Measurements from ENCODE around the gene FTO.

FTO gene

DNA sequence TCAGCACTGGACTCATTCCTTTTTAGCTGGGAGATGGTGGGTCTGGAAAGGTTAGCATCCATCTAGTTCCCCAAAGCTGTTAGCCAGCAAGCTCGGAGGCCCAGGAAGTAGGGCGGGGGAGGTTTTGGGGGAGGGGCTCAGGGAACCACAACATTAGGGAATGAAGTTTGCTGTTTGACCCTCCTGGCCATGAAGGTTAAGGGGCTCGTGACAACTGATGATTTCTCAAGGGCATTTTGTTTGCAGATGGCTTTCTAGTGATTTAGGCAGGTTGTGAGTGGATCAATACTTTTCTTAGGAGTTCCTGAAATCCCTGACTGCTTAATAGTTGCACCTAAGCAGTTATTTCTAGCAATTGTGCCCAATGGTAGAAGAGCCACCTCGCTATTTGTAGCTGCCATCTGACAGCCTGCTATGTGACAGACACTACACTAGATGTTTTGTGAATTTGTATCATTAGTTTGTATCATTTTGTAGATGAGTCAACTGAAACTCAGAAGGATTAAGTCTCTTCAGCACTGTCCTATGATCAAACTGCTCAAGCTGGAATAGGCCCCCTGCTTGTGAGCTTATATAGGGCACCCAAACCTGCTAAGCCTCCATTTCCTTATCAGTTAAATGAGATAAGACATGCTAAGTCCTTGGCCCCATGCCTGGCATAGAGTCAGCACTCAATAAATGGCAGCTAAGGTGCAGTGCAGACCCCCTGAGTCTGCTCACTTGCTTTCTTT lies 436.3 kb downstream of the FTO start:
- DNase-seq: no peak

DNA sequence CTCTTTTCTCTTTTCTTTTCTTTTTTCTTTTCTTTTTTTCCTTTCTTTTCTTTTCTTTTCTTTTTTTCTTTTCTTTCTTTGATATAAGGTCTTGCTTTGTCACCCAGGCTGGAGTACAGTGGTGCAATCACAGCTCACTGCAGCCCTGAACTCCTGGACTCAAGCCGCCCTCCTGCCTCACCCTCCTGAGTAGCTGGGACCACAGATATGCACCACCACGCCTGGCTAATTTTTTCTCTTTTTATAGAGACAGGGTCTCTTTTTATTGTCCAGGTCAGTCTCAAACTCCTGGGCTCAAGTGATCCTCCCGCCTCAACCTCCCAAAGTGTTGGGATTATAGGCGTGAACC lies 436.8 kb downstream of the FTO start:
- DNase-seq: no peak

DNA sequence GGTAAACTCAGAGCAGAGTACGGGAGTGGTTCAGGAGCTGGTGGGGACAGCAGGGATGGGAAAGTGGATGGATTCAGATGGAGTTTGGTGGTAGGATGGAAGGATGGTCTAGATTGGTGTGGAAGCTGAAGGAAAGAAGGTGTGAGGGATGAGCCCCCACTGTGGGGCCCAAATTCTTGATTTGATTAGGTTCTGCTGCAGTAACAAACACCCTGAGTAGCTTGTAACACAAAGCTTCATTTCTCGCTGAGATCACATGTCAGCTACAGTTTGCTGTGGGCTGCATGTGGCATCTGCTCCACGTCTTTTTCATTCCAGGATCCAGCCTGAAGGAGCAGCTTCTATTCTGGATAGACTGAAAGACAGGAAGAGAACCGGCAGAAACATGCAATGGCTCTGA lies 438.8 kb downstream of the FTO start:
- no peak for DNase-seq

DNA sequence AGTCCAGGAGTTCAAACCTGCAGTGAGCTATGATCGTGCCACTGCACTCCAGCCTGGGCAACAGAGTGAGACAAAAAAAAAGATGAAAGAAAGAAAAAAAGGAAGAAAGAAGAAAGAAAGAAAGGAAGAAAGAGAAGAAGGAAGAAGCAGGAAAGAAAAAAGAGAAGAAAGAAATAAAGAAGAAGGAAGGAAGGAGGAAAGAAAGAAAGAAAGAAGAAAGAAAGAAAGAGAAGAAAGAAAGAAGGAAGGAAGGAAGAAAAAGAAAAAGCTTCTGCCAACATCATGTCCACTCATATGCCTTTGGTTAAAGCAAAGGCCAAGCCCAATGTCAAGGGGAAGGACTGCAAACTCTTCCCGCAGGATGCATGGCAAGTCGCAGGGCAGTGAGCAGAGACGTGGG lies 439.5 kb downstream of the FTO start:
- DNase-seq: no peak

DNA sequence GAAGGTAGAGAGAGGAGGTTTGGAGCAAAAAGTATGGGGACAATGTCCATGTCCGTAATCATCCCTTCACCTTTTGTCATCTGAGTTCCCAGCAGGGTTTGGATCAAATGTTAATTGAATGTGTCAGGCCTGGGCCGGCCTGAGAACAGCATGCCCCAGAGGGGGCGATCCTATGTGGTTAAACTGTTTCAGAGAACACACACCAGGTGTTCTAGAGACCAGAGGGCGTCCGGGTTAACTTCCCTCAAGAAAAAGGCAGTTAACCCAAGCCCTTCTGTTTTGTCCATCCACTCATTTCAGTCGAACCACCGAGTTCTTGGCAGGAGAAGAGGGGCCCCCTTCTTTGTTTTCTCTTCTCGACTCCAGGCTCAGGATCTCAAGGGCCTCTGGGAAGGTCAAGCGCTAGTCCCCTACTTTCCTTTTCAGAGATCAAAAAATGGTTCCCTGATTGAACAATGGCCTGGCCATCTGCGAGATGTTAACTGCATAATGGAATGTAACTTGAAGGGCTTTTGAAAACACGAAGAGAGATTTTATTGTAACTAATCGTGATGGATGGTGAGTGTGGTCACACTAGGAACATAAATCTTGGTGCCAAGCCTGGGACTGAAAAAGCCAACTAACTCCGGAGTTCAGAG lies 440.1 kb downstream of the FTO start:
- DNase-seq: no peak

DNA sequence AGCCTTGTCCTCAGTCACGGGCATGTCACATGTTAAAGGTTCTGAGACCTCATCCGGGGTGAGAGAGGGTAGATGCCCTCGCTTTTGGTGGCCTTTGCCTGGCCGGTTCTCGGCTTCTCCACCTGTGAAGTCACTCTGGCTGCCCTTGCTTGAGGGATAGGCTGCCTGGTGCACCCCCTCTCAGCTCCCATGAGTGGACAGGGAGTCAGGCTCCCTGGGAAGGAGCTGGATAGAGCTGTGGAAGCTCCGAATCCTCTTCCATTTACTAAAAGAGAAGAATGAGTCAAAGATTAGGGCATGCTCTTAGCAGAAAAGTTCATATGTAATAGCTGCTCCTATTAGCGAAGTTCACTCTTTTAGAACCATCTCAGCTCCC lies 440.6 kb downstream of the FTO start:
- no peak for DNase-seq

DNA sequence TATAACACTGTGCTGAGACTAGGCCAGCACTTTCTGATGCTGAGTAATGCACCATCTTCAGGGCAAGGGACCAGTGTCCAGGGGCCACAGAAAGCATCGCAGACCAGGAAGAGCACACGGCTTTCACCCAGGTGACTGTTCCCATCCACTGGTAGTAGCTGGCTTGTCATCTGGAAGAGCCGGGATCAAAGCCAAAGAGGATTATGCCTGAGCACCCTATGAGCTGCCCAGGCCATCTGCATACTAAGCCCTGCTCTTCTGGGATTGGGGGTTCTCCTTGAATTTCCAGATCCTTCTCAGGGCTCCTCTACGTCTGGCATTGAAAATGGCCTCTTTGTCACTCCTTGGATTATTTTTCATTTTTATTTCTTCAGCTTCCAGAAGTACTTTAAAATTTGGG lies 441.9 kb downstream of the FTO start:
- no peak for DNase-seq

DNA sequence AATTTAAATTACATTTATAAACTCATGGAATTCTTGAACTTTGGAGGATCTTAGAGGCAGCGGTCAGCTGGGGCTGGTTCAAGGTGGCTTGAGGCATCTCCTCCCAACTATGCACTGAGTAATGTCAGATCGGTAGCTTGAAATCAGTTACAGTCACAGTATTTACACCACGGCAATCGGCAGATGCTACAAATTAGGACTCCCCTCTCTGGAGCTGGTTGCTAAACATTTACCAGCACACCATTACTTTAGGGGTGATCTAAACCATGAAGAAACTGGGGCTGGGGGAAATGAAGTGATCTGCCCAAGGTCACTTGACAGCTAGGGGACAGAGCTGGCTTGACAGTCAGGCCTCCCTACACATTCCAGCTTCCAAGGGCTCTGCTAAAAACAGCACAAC lies 445.0 kb downstream of the FTO start:
- no peak for DNase-seq

DNA sequence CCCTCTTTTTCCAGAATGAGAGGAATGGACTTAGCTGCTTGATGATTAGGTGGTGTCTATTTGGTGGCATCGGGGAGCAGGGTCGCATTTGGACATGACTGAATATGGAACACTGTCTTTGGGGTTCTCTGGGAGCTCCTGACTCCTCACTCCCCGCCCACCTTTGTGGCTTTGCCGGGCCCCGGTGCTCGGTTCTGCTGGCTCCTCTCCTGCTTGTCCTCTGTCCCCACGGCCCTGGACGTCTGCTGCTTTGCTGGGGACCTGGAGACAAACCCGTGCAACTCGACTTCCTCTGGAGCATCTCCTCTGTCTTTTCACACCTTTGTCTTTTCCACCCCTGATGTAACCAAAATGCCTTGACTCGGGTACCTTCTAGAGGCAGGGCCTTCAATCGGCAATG lies 446.9 kb downstream of the FTO start:
- DNase-seq: no peak

DNA sequence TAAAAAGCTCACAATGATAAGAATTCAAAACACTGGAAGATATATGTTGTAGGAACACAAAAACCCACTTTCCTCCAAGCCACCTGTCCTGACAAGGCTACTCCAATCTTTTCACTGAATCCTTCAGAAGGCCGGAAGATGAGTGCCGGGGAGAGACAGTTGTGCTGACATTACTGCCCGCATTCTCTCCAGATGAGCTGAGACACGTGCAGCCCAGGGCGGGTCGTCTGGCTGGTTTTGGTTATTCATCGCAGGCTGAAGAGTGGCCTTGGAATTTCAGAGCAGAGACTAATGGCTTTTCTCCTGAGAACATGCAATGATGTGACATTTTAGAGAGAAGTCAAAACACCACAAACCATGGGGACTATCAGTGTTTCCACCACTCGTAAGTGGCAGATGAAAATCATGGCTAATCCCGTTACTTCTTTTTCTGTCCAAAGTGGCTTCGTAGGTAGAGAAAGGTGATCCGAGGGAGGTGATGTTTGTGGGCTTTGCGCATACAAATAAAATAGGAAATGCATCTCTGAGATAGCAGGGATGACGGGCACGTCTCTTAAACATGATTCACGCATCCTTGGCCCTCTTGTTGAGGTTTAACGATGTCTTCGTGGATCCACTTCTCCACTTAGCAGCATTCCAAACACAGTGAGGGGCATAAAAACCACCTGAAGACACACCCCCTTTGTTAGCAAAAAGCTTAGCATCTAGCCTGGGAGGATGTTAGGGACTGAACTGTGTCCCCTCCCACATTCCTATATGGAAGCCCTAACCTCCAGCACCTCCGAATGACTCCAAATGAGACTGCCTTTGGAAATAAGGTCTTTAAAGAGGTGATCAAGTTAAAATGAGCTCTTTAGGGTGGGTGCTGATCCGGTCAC lies 448.6 kb downstream of the FTO start:
- DNase-seq: no peak

DNA sequence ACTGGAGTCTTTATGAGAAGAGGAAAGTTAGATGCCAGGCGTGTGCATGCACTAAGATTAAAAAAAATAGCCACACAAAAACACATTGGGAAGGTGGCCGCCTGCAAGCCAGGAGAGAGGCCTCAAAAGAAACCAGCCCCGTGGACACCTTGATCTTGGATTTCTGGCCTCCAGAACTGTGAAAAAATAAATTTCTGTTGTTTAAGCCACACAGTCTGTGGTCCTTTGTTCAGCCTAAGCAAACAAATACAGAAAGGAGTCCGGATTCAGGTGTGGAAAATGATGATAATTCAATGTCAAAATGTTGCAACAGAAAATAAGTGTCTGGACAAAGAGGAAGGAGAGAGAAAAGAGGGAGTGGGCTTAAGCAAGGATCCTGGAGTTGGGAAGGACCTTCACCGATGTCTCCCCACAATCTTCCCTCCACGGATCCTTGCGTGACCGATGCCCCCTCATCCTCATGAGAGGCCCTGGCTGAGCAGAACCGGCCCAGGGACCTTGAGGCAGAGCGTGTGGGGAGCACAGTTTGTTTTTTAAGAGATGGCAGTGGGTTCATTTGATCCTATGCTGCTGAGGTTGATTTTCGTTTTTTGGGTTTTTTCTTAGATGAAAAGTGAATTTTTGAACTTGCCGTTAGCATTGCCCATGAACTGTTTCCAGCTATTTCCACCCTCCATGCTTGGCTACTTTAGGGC lies 449.4 kb downstream of the FTO start:
- no peak for DNase-seq

DNA sequence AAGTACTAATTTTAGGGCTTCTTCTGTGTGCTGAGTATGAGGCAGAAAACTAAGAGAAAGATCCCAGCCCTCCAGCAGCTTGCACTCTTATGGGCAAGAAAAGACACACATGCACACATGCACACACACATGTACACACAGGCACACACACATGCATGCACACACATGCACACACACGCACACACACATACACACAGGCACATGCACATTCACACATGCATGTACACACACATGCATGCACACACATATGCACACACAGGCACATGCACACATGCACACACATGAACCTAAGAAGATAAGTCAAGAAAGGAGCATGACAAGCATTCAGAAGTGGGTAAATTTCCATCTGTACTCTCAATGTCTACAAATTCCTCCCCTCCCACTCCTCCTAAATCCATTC lies 452.4 kb downstream of the FTO start:
- DNase-seq: no peak

DNA sequence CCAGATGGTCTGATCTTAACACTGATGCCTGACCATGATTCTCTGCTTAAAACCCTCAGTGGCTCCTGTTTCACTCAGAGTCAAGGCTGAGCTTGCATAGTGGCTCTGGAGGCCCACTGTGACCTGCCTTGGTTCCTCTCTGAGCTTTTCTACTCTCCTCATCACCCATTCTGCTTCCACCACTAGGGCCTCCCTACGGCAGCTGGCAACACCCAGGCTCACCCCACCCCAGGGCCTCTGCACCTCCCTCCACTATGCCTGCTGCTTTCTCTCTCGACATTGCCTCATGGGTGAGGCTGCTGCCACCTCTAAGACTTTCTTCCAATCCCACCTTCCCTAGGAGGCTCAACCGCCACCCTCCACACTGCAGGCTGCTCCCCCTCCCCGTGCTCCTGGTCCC lies 455.0 kb downstream of the FTO start:
- DNase-seq: no peak

DNA sequence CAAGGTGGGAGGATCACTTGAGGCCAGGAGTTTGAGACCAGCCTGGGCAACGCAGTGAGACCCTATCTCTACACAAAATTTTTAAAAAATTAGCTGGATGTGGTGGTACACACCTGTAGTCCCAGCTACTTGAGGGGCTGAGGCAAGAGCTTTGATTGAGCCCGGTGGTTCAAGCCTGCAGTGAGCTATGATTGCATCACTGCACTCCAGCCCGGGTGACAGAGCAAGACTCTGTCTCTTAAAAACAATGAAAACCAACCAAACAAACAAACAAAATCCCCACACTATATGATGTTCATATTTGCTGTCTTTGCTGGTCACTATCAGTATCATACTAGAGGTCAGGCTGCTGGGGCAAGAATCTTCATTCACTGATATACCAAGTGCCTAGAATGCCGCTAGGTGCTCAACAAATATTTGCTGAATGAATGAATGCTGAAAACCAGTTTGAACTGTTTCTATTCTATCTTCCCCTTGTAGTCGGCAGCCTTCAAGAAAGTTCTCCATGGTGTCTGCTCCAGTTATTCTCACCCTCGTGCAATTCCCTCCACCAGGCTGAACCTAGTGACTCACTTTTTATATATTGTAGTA lies 455.6 kb downstream of the FTO start:
- DNase-seq: no peak

DNA sequence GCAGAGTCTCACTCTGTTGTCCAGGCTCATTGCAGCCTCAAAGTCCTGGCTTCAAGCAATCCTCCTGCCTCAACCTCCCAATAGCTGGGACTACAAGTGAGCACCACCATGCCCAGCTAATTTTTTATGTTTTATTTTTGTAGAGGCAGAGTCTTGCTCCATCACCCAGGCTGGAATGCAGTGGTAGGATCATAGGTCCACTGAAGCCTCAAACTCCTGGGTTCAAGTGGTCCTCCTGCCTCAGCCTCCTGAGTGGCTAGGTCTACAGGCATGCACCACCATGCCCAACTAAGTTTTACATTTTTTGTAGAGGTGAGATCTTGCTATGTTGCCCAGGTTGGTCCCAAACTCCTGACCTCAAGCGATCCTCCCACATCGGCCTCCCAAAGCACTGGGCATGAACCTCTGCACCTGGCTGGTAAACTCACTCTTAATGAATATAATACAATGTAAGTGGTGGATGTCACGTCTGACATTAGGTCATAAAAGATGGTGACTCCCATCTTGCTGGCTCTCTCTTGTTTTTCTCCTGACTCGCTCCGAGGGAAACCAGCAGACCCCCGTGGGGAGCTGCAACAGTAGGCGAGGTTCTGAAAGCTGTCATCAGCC lies 456.4 kb downstream of the FTO start:
- DNase-seq: no peak

DNA sequence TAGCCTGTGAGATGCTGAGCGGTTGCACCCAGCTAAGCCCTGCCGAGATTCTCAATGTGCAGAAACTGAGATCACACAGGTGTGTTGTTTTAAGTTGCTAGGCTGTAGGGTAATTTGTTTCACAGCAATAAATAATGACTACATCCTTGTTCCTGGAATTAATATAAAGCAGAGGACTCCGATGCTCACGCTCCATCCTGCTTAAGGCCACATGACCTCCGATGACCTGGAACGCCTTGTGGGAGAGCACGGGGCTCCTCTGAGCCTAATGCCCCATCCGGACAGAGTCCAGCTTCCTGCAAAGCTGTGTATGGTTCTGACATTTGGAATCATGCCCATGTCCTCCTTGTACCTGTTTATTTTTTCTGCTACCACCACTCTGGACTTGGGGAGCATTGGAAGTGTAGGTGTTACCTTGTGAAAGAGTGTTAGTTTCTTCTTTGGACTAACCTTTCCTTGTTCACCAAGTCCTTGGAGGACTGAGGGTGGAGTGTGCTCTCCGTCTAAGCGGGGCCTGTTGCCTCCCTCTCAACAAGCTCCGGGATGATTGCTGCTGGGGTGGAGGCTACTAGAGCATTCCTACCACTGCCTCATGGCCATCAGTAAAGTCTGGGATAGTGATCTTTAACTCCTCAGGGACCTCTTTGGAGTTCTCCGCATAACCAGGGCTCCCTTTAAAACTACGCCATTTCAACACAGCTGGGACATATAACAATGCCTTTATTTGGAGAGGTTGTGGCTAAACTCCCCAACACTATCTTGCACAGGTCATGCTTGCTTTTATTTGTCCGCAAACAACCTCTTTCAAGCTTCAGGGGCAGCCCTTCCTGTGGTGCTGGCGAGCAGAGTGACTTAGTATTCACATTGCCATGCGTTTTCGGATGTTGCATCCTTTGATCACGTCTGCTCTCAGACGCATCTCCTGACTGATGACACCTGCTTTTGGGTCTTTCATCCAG lies 457.3 kb downstream of the FTO start:
- no peak for DNase-seq

DNA sequence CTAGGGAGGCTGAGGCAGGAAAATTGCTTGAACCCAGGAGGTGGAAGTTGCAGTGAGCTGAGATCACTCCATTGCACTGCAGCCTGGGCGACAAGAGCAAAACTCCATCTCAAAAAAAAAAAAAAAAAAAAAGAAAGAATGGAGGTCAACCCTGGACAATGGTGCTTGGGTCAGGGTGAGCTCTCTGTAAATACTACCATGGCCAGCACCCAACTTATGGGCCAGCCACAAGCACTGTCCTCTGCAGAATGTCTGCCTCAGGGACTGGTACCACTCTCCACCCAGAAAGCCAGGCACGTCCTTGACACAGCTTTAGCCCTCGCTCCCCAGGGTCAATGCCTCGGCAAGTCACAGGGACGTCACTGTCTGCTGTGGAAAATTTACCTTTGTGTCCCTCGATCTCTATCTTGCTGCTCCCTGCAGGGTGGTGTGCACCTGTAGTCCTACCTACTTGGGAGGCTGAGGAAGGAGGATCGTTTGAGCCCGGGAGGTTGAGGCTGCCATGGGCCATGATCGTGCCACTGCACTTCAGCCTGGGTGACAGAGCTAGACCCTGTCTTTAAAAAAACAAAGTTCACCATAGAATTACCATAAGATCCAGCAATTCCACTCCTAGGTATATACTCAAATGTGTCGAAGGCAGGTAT lies 459.4 kb downstream of the FTO start:
- DNase-seq: no peak

DNA sequence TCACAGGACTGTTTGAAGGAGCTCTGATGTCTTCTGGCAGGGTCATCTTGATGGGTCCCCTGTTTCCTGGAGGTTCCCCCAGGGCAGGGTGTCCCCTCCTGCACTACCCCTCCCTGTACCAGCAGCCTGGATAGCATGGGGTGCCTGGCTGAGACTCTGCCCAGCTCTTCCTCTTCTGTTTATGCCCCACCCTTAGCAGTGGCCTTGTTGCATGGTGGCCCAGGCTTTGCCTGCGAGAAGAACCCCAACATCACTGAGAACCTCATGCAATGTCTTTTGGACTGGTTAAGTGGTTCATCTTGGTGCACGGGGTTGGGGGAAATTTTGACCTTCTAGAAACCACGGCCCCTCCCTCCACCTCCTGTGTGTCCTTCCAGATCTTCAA lies 460.8 kb downstream of the FTO start:
- no peak for DNase-seq

DNA sequence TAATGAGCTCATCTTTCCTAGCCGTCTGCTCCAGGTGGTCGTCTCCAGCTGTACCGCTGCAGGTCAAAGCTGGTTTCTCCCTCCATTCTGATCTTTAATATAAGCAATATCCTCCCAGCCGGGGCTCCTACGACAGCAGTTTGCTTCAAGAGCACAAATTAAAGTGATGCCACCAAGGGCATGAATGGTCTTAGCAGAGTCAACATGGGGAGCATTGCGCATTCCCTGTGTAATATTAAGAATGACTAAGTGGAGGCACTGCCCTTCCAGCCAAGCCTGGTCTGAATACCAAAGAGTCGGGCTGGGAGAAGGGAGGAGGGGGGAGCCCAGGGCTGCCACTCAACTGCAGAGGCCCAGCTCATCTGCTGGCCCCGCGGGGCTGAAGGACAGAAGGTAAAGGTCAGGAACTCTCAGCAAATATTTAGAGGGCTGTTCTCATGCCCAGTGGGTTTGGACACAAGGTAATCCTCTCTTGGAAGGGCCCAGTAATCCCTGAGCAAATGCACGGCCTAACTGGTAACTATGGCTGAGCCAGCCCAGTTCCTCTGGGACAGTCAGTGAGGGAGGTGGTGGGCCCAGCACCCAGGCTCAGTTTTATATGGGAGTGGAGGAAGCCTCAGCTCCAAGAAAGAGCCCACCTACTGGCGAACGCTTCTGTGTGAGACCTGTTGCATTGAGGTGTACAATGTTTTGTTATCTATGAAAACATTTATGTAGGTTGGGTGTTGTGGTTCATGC lies 461.4 kb downstream of the FTO start:
- no peak for DNase-seq
